ENCODE measurements around the gene ROR1. TPM values are rescaled to one million over a fixed set of nuclear protein-coding genes. Genes with fewer than 3 reads are reported as not detected.
"Not testable (repeated sequence)": the region's sequence is repeated elsewhere in the genome, so short reads cannot be mapped to it uniquely, and the experiment has no call there.

The ROR1 gene
- polyA plus RNA-seq, 5 donors = 56.6 to 103 (median 89.0) TPM

- DNase-seq = no peak
These were observed 17.2 kb downstream of the ROR1 start for GRCh38 chr1:63790989-63791388.

- no peak for DNase-seq
These were observed 18.3 kb downstream of the ROR1 start for GRCh38 chr1:63792152-63792551.

DNA sequence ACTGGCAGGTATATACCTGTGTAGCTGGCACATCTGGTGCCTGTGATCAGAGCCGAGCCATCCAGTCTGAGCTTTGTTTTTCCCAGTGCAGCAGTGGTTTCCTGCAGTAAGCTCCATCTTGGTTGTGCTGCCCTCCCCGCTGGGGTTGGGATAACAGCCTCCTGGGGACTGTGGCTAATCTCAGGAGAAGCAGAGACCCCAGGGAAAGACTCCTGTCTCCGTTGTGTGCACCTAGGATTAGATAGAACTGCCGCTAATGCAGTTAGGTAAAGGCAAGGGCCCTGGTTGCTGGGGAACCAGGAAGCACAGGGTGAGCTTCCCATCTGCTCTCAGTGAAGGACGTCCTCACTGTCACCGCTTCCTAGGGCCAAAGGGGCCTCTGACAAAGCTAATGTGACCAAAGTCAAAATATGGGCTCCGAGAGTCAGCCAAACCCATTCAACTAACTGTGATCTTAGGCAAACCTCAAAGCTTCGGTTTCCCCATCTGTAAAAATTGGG is 20.0 kb downstream of the ROR1 start:
- no peak for DNase-seq

DNA sequence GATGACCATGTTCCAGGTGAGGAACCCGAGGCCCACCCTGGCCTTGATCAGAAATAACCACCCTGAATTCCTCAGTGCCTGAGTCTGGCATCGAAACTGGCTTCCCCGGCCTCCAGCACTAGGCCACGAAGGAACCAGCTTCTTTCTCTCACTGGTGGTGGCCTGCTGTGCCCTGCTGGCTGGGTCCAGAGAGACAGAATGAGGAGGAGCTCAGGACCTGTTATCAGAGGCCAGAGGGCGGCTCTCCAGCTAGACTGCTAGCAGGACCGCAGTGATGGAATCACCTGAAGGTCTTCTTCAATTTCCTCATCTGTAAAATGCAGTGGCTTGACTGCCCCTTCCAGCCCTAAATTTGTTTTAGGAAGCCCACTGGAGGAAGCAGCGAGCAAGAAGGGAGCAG is 20.5 kb downstream of the ROR1 start:
- no peak for DNase-seq

DNA sequence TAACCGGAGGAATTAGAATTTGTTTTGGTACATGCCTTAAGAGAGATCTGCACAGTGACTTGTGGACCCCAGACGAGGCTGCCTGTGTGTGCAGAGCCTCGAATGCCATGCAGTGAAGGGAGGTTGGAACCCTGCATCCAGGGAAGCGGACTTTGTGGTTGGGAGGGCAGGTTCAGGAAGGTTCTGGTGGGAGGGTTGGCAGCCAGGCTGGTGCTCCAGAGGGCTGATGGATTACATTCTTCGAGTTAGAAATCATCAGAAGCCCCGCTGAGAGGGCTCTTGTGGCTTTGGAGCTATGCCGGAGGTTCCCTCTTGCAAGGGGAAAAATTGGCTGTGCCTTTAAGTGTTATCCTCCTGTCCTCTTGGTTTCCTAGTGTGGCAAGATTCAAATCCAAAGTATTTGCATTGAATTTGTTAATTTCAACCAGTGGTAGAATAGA is 21.1 kb downstream of the ROR1 start:
- no peak for DNase-seq

DNA sequence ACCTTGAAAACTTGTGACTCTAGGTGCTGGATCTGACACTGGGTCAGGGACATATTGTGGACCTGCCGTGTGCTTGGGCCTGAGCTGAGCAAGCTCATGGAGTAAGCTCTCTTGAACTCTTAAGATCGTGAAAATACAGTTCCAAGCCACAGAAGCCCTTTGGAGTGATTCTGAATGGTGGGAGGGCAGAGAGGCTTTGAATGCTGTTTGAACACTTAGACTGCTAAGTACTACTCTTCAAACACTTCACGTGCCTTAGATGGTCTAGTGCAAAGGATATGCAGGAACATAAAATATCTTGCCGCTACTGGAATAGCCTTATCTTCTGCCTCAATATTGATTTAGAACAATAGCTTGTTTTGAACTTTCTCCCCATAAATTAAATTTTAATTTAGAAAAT is 21.6 kb downstream of the ROR1 start:
- peak; percentile 61 to 63 for DNase-seq

- no peak for DNase-seq
These were observed 23.4 kb downstream of the ROR1 start for GRCh38 chr1:63797056-63797726.

- DNase-seq = no peak
These were observed 24.5 kb downstream of the ROR1 start for GRCh38 chr1:63798284-63798683.

DNA sequence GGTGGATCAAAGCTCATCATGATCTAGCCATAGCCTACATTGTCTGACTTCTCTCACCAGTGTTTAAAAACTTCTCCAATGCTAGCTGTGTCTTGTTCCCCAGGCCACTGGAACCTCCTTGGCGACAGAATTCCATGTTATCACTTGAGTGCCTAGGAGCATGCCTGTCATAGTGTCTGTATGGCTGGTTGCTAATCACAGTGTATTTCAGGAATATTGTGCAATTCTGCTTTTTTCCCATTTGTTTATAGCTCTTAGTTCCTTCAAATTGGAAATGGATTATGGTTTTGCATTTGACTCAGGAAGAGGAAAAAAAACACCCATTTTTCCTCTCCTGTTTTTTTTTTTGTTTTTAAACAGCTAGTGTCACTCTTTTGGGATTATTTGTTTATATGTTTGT is 25.5 kb downstream of the ROR1 start:
- DNase-seq = no peak

- DNase-seq = no peak
These were observed 26.0 kb downstream of the ROR1 start for GRCh38 chr1:63799820-63800219.

- no peak for DNase-seq
These were observed 28.3 kb downstream of the ROR1 start for GRCh38 chr1:63802109-63802508.

- DNase-seq = no peak
These were observed 31.1 kb downstream of the ROR1 start for GRCh38 chr1:63804829-63805484.

- DNase-seq = no peak
These were observed 33.2 kb downstream of the ROR1 start for GRCh38 chr1:63807046-63807445.

DNA sequence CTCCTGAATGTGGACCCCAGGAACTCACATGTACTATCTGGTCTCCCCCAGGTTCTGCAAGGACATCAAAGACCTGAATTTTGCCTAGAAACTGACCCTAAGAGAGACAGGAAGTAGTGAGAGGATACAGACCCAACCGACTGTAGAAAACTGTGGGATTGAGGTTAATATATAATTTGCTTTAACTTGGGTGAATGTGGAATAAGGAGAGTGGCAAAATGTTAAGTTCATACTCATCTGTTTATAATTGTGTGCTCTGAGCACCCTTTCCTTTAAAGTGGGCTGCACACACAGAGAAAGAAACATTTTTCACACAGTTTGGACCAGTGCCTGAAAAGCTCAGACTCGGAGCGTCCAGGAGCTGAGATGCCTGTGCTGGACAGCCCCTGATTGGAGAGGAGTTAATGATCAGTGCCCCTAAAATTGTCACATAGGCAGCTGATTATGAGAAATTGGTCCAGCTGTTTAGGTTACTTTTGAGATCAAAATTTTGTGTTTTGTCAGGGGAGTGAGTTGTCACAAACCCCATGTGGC is 37.2 kb downstream of the ROR1 start:
- DNase-seq = no peak

DNA sequence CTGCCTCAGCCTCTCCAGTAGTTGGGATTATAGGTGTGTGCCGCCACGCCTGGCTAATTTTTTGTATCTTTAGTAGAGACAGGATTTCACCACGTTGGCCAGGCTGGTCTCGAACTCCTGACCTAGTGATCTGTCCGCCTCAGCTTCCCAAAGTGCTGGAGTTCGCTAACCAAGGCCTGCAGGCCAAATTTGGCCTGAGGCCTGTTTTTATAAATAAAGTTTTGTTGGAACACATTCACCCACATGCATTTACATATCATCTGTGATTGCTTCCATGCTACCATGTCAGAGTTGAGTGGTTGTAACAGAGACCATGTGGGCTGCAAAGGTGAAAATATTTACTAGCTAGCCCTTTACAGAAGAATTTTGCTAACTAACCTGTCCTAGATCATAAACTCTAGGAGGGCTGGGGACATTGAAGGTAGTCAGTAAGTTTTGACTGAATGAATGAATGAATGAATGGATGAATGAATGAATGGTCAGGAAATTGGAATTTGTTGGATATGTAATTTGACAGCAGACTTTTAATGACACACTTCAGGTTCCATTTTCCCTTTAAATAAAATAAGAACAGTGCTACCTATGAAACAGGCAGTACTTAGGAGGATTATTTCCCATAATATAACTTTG is 38.4 kb downstream of the ROR1 start:
- no peak for DNase-seq

DNA sequence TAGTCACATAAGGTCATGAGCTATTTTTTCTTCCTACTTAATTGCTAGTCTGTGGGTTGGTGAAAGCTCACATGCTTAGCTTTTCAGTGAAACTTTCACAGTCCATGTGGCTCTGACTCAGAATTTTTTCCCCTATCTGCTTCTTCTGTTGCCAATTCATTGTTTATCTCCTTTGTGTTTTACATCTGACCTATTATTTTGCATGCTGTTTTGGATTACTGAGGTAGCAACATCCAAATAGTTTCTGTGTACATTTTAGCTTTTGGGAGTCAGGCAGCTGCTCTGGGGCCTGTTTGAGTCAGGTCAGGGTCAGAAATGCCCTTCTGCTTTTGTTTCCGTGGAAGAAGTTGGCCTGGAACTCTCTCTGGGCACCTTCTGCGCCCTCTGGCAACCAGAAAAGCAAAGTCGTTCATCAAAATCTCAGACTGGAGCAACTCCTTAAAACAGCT is 40.0 kb downstream of the ROR1 start:
- no peak for DNase-seq

- not testable (repeated sequence) for DNase-seq
These were observed 42.5 kb downstream of the ROR1 start for GRCh38 chr1:63816217-63816815.

- DNase-seq = peak in 1 of 2 donors; percentile 46
These were observed 43.4 kb downstream of the ROR1 start for GRCh38 chr1:63817152-63817667.

DNA sequence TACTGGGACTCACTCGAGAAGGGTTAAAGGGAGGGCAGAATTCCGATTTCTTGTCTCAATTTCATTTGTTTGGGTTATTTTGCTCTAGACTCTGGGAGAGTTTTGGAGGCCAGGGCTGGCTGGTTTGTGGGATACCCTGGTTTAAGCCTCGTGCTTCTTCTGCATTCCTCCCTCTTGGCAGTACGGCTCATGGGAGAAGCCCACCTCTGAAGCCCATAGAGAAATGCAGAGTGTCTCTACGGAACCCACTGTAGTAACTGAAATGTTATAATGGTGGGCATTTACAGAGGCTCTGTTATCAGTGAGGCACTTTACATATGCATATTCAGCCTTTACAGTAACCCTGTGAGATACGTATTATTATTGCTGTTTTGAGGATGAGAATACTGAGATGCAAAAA is 43.9 kb downstream of the ROR1 start:
- DNase-seq = no peak

GRCh38 chr1:63818567-63819325 is 44.9 kb downstream of the ROR1 start:
- DNase-seq = no peak

DNA sequence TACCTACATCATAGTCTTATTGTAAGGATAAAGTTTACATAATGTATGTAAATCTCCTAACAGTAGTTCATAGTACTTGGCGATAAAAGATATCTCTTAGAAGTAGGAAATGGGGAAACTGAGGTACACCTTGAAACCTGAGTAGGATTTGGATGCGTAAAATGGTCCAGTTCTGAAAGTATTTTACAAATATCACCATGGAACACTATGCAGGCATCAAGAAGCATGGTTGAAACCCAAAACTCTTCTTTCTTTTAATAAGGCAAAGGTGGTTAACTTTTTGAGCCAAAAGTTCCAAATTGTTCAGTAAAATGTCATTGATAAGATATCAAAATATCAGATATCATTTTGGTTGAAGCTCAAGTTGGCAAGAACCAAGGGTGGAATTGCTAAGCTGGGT is 46.0 kb downstream of the ROR1 start:
- DNase-seq = no peak

All from right lung (tissue), 5 donors.